Measurements from ENCODE around the gene KLHDC3.

- no peak for TF ChIP-seq TAF1 (IDR thresholded peaks at IDR 0.05; ENCODE audit: borderline replicate concordance, low read depth, low read length)
- no peak for TF ChIP-seq POLR2AphosphoS5 (IDR thresholded peaks at IDR 0.05; ENCODE audit: low read depth, low read length)
Measured at GRCh38 chr6:42969431-42969830, 44.6 kb upstream of the KLHDC3 start.
